Trophoblast cell (in vitro differentiated cells and primary cell): ENCODE data around the gene UBE2N.

ENCODE experiments used
- DNase-seq, 2 donors: peaks; one replicate each; pipeline ENCODE4 v3.0.0-alpha.2; 2016
- H2AFZ ChIP-seq: 2 replicates; pipeline ENCODE4 v1.6.1; 2013; ENCODE audit warnings: low read length, moderate library complexity, mild to moderate bottlenecking; ENCODE audit not compliant: insufficient read depth, poor library complexity
- H2AK5ac ChIP-seq: 2 replicates; pipeline ENCODE4 v1.6.1; 2013; ENCODE audit warnings: mild to moderate bottlenecking, low read length
- H2BK120ac ChIP-seq: 2 replicates; pipeline ENCODE4 v1.6.1; 2013; ENCODE audit warnings: low read length, mild to moderate bottlenecking, moderate library complexity; ENCODE audit not compliant: insufficient read depth, poor library complexity
- H2BK12ac ChIP-seq: 2 replicates; pipeline ENCODE4 v1.6.1; 2013; ENCODE audit warnings: mild to moderate bottlenecking, low read length, moderate library complexity
- H2BK5ac ChIP-seq: 2 replicates; pipeline ENCODE4 v1.6.1; 2013; ENCODE audit warnings: low read length, low read depth, moderate library complexity, mild to moderate bottlenecking; ENCODE audit not compliant: poor library complexity
- H3K14ac ChIP-seq: 2 replicates; pipeline ENCODE4 v1.6.1; 2013; ENCODE audit warnings: mild to moderate bottlenecking, low read length
- H3K18ac ChIP-seq: 2 replicates; pipeline ENCODE4 v1.6.1; 2013; ENCODE audit warnings: mild to moderate bottlenecking, low read length
- H3K23ac ChIP-seq: 2 replicates; pipeline ENCODE4 v1.6.1; 2013; ENCODE audit warnings: low read length
- H3K27ac ChIP-seq: 2 replicates; pipeline ENCODE4 v1.5.1; 2013; ENCODE audit warnings: low read depth, mild to moderate bottlenecking, inconsistent platforms, low read length, moderate library complexity
- H3K27me3 ChIP-seq: 2 replicates; pipeline ENCODE4 v1.6.1; 2013; ENCODE audit warnings: inconsistent platforms, mild to moderate bottlenecking, low read length, moderate library complexity; ENCODE audit not compliant: insufficient read depth
- H3K36me3 ChIP-seq, 2 experiments: 1 replicate in 1 of 2; 2 replicates in 1 of 2; pipeline ENCODE4 v1.6.1; 2013; ENCODE audit warnings: low read length in 2 of 2, mild to moderate bottlenecking in 2 of 2, moderate library complexity in 1 of 2; ENCODE audit not compliant: insufficient read depth in 2 of 2, control insufficient read depth in 1 of 2
- H3K4ac ChIP-seq: 2 replicates; pipeline ENCODE4 v1.6.1; 2013; ENCODE audit warnings: low read depth, mild to moderate bottlenecking, low read length, moderate library complexity
- H3K4me1 ChIP-seq, 2 experiments: 1 replicate in 1 of 2; 2 replicates in 1 of 2; pipeline ENCODE4 v1.6.1; 2013; ENCODE audit warnings: low read length in 2 of 2, mild to moderate bottlenecking in 2 of 2, moderate library complexity in 1 of 2; ENCODE audit not compliant: insufficient read depth in 2 of 2, control insufficient read depth in 1 of 2
- H3K4me2 ChIP-seq: 2 replicates; pipeline ENCODE4 v1.6.1; 2013; ENCODE audit warnings: inconsistent platforms, mild to moderate bottlenecking, low read length, moderate library complexity
- H3K4me3 ChIP-seq: 2 replicates; pipeline ENCODE4 v1.5.1; 2013; ENCODE audit warnings: mild to moderate bottlenecking, low read depth, low read length, inconsistent platforms
- H3K79me1 ChIP-seq: one replicate; pipeline ENCODE4 v1.6.1; 2013; ENCODE audit warnings: low read length
- H3K79me2 ChIP-seq: 2 replicates; pipeline ENCODE4 v1.6.1; 2013; ENCODE audit warnings: low read length, mild to moderate bottlenecking; ENCODE audit not compliant: control insufficient read depth, insufficient read depth, poor library complexity
- H3K9ac ChIP-seq: 2 replicates; pipeline ENCODE4 v1.6.1; 2013; ENCODE audit warnings: mild to moderate bottlenecking, low read length
- H3K9me3 ChIP-seq: 2 replicates; pipeline ENCODE4 v1.6.1; 2013; ENCODE audit warnings: low read depth, mild to moderate bottlenecking, control low read depth, inconsistent platforms, low read length; ENCODE audit not compliant: insufficient read depth
- H4K12ac ChIP-seq: 2 replicates; pipeline ENCODE4 v1.6.1; 2013; ENCODE audit warnings: low read depth, mild to moderate bottlenecking, low read length, moderate library complexity
- H4K8ac ChIP-seq: 2 replicates; pipeline ENCODE4 v1.6.1; 2013; ENCODE audit warnings: low read depth, mild to moderate bottlenecking, low read length, moderate library complexity
- H4K91ac ChIP-seq: one replicate; pipeline ENCODE4 v1.6.1; 2013; ENCODE audit warnings: low read depth, mild to moderate bottlenecking, low read length, moderate library complexity
- WGBS: extraction: QIAGEN DNeasy Blood & Tissue Kit; methylation state at CpG from one replicate; pipeline ENCODE4 v1.1.7; 2013; ENCODE audit warnings: missing lambda C conversion rate; ENCODE audit not compliant: insufficient read length, insufficient coverage; ENCODE audit errors: extremely low coverage; 5-methylcytosine and 5-hydroxymethylcytosine counted together

UBE2N gene

DNA sequence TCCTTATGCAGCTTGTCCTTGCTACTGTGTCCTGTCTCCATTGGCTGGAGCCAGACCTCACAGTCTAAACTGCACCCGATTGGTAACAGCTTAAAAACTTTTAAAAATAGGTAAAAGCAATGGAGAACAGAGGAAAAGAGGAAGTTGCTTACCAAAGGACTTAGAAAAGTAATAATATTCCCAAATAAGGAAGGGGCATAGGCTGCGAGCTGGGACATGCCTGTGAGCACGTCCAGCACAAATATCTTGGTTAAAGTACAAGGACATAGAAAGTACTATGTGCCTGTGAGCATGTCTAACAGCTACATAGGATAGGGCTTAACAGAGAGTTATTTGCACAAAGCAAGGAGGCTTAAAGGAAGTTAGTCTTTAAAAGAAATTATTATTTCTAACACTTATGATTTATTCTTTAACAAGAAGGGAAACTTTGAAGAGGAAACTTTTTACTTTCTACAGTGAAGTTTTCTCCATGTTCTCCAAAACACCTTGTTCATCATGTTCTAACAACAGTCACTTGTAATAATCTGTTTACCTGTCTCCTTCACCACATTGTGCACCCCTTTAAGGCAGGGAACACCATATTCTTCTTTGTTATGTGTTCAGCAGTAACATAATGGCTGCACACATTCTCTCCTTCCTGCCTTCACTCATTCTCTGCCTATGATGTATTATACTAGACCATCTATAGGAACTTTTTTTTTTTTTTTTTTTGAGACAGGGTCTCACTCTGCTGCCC is 9.8 kb upstream of the UBE2N start:
- Histone ChIP-seq H3K4me3 (no peak overlapping the region), H2BK5ac (no peak overlapping the region)

GRCh38 chr12:93449277-93449676 is 7.5 kb upstream of the UBE2N start:
- Histone ChIP-seq H2AFZ (no peak overlapping the region), H4K12ac (no peak overlapping the region), H2BK5ac (no peak overlapping the region), H2AK5ac (no peak overlapping the region), H3K23ac (no peak overlapping the region), H3K14ac (no peak overlapping the region), H3K79me2 (no peaks in the 10 kb centered on the region), H4K91ac (no peak overlapping the region), H3K27me3 (no peaks in the 10 kb centered on the region), H4K8ac (no peak overlapping the region), H3K4ac (no peak overlapping the region), H3K79me1 (no peaks in the 10 kb centered on the region), H3K18ac (no peak overlapping the region), H3K4me3 (no peak overlapping the region), H3K27ac (no peak overlapping the region), H3K36me3 (no peaks in the 10 kb centered on the region), H2BK12ac (no peak overlapping the region), H2BK120ac (no peak overlapping the region), H3K9me3 (no peaks in the 10 kb centered on the region), H3K4me1 (peaks cover 0 to 6% of the 10 kb centered on the region in 2 experiments), H3K4me2 (no peak overlapping the region), H3K9ac (no peak overlapping the region)
- DNase-seq: no peak
- WGBS: no CpG with 5 or more reads among the region's 1 CpG

More for the DNA sequence above, 9.8 kb upstream of the UBE2N start:
- Histone ChIP-seq H4K12ac (no peak overlapping the region), H3K23ac (no peak overlapping the region), H3K4ac (no peak overlapping the region), H3K18ac (no peak overlapping the region), H3K9me3 (no peaks in the 10 kb centered on the region), H3K79me2 (no peaks in the 10 kb centered on the region), H3K27ac (no peak overlapping the region), H3K14ac (no peak overlapping the region), H3K4me2 (no peak overlapping the region), H3K27me3 (no peaks in the 10 kb centered on the region), H3K36me3 (no peaks in the 10 kb centered on the region), H3K4me1 (peaks cover 0 to 6% of the 10 kb centered on the region in 2 experiments), H3K9ac (no peak overlapping the region), H2BK120ac (no peak overlapping the region), H4K91ac (no peak overlapping the region), H4K8ac (no peak overlapping the region), H2AK5ac (no peak overlapping the region), H2BK12ac (no peak overlapping the region), H3K79me1 (no peaks in the 10 kb centered on the region), H2AFZ (no peak overlapping the region)
- WGBS: no CpG with 5 or more reads among the region's 3 CpGs
- DNase-seq: no peak

DNA sequence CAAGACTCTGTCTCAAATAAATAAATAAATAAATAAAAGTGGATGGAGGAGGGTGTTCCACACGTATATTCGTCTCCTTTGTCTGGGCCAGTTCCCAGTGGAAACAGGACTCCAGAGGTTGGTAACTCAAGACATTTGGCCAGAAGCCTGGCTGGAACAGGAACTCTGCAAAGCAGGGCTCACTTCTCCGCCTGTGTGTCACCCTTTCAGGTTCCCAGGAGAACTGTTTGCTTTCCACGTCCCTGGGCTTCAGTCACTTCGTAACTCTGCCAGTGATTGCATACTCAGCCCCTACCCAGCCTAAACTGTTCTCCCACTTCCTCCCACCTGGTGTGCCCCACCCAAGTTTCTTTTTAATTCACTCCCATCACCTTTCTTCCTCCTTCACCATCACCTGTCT is 7.0 kb upstream of the UBE2N start:
- Histone ChIP-seq H3K36me3 (no peaks in the 10 kb centered on the region), H2BK12ac (no peak overlapping the region), H3K14ac (no peak overlapping the region), H3K79me2 (no peaks in the 10 kb centered on the region), H4K91ac (no peak overlapping the region), H2AK5ac (no peak overlapping the region), H3K18ac (no peak overlapping the region), H2AFZ (no peak overlapping the region), H2BK120ac (no peak overlapping the region), H3K23ac (no peak overlapping the region), H3K4me3 (no peak overlapping the region), H4K8ac (no peak overlapping the region), H3K27me3 (no peaks in the 10 kb centered on the region), H3K9me3 (no peaks in the 10 kb centered on the region), H3K4me1 (peaks cover 0 to 4% of the 10 kb centered on the region in 2 experiments), H3K9ac (no peak overlapping the region), H3K79me1 (no peaks in the 10 kb centered on the region), H4K12ac (no peak overlapping the region), H3K4ac (no peak overlapping the region), H3K4me2 (no peak overlapping the region), H3K27ac (no peak overlapping the region), H2BK5ac (no peak overlapping the region)
- no peak for DNase-seq
- no CpG with 5 or more reads among the region's 5 CpGs for WGBS

GRCh38 chr12:93447555-93448290 is 6.0 kb upstream of the UBE2N start:
- no peak overlapping the region for H3K23ac ChIP-seq
- no CpG with 5 or more reads among the region's 4 CpGs for WGBS

More at GRCh38 chr12:93447555-93448290, 6.0 kb upstream of the UBE2N start:
- H3K36me3 ChIP-seq: no peaks in the 10 kb centered on the region
- H3K79me2 ChIP-seq: no peaks in the 10 kb centered on the region
- H2BK5ac ChIP-seq: no peak overlapping the region
- H3K4me3 ChIP-seq: no peak overlapping the region
- DNase-seq: no peak
- H3K27ac ChIP-seq: no peak overlapping the region
- no peak overlapping the region for H4K12ac ChIP-seq
- H4K8ac ChIP-seq: no peak overlapping the region
- no peak overlapping the region for H3K18ac ChIP-seq
- peaks cover 0 to 2% of the 10 kb centered on the region in 2 experiments for H3K4me1 ChIP-seq
- H4K91ac ChIP-seq: no peak overlapping the region
- H3K4me2 ChIP-seq: no peak overlapping the region
- no peak overlapping the region for H2AFZ ChIP-seq
- no peak overlapping the region for H3K14ac ChIP-seq
- no peak overlapping the region for H2AK5ac ChIP-seq
- H3K79me1 ChIP-seq: peaks cover 1% of the 10 kb centered on the region
- no peak overlapping the region for H3K9ac ChIP-seq
- H2BK120ac ChIP-seq: no peak overlapping the region
- no peaks in the 10 kb centered on the region for H3K27me3 ChIP-seq
- H3K9me3 ChIP-seq: no peaks in the 10 kb centered on the region
- no peak overlapping the region for H3K4ac ChIP-seq
- no peak overlapping the region for H2BK12ac ChIP-seq
